DOHH2 (cell line): ENCODE results near the gene SMURF2.

Experiments used
- CTCF ChIP-seq: fragments of 200-600 bp; sonication (generic); IDR thresholded peaks from one replicate; pipeline ENCODE4 v1.5.1; 2014; ENCODE audit warnings: antibody characterized with exemption, mild to moderate bottlenecking, low read depth, low read length; ENCODE audit not compliant: poor library complexity, severe bottlenecking
- EZH2phosphoT487 ChIP-seq: fragments of 200-600 bp; sonication (generic); IDR thresholded peaks from 2 replicates; pipeline ENCODE4 v1.6.1; 2017; ENCODE audit warnings: borderline replicate concordance, mild to moderate bottlenecking, antibody characterized with exemption, low read length, moderate library complexity, mixed read lengths

- no peak for TF ChIP-seq CTCF
- TF ChIP-seq EZH2phosphoT487, result no peak
Measured at GRCh38 chr17:64679710-64680216, 17.7 kb upstream of the SMURF2 start.
